HCT116 (cell line): ENCODE results near the gene MCUR1. TPM values are rescaled to one million over a fixed set of nuclear protein-coding genes. Genes with fewer than 3 reads are reported as not detected.
"Not testable (repeated sequence)": the region's sequence is repeated elsewhere in the genome, so short reads cannot be mapped to it uniquely, and the experiment has no call there.

ENCODE experiments used
- ATAC-seq: fragments of 200-7000 bp; cut with Tn5 transposase; 2 replicates; pipeline ENCODE4 v1.9.1; 2020; ENCODE audit warnings: mild to moderate bottlenecking, moderate library complexity
- BruUV-seq: library from RNA; stranded (reverse); fragments of 400-500 nt; replicated peaks from 2 replicates; lab custom pipeline; 2021; lab: Mats Ljungman, UMichigan
- CTCF ChIA-PET: fragments of 300-600 bp; sonication (Branson Sonifier 250); formaldehyde crosslinking; loops from one replicate; lab custom pipeline; 2021; ENCODE audit warnings: antibody characterized with exemption; lab: Charles Lee
- POLR2A ChIA-PET: fragments of 300-600, 350-600 bp; sonication (Branson Sonifier 250); formaldehyde crosslinking; loops from one replicate; lab custom pipeline; 2021; ENCODE audit warnings: antibody characterized with exemption; lab: Charles Lee
- RAD21 ChIA-PET, 2 experiments: fragments of 300-600 bp; sonication (Branson Sonifier 250); formaldehyde crosslinking; loops; one replicate each; lab custom pipeline; 2023; ENCODE audit warnings: low total read pairs in 2 of 2; ENCODE audit not compliant: uncharacterized antibody in 2 of 2, unreplicated experiment in 2 of 2, low non-redundant PET in 1 of 2; lab: Charles Lee
- DNase-seq: peaks from one replicate; pipeline ENCODE4 v3.0.0-alpha.2; 2010; ENCODE audit warnings: low read depth, low spot score
- H2AFZ ChIP-seq: fragments of 200-600 bp; shearing (Covaris generic), sonication (generic); 2 replicates; pipeline ENCODE4 v1.6.1; 2017; ENCODE audit warnings: low read depth, mixed run types, mixed read lengths, antibody characterized with exemption, low read length; ENCODE audit not compliant: poor library complexity, severe bottlenecking
- H3K27ac ChIP-seq: 2 replicates; pipeline ENCODE4 v1.5.1; 2012; ENCODE audit warnings: low read depth, low read length
- H3K27me3 ChIP-seq: fragments of 200-600 bp; sonication (generic); 2 replicates; pipeline ENCODE4 v1.6.1; 2016; ENCODE audit warnings: mixed run types, low read length, mixed read lengths; ENCODE audit not compliant: insufficient read depth
- H3K36me3 ChIP-seq, 2 experiments: fragments of 200-500 bp in 1 of 2; fragments of 200-600 bp in 1 of 2; sonication (Bioruptor generic) in 1 of 2; sonication (generic) in 1 of 2; 2 replicates each; pipeline versions ENCODE4 v1.5.1 to v1.6.1; 2014 to 2016; ENCODE audit warnings: low read length in 2 of 2, inconsistent platforms in 1 of 2, mixed read lengths in 1 of 2, mixed run types in 1 of 2; ENCODE audit not compliant: insufficient read depth in 2 of 2, control insufficient read depth in 1 of 2
- H3K4me1 ChIP-seq, 2 experiments: fragments of 200-600 bp in 1 of 2; sonication (generic) in 1 of 2; 2 replicates each; pipeline versions ENCODE4 v1.5.1 to v1.6.1; 2012 to 2017; ENCODE audit warnings: low read length in 2 of 2, inconsistent platforms in 1 of 2, mild to moderate bottlenecking in 1 of 2, mixed read lengths in 1 of 2, mixed run types in 1 of 2, moderate library complexity in 1 of 2; ENCODE audit not compliant: insufficient read depth in 2 of 2, control insufficient read depth in 1 of 2
- H3K4me2 ChIP-seq: fragments of 200-600 bp; sonication (generic); 2 replicates; pipeline ENCODE4 v1.6.1; 2017; ENCODE audit warnings: mixed run types, low read length, mixed read lengths
- H3K4me3 ChIP-seq, 2 experiments: fragments of 200-600 bp in 1 of 2; sonication (generic) in 1 of 2; replicated peaks in 1 of 2; 2 replicates each; pipeline ENCODE4 v1.5.1; 2011 to 2016; ENCODE audit warnings: low read length in 2 of 2, control low read depth in 1 of 2, low read depth in 1 of 2, mild to moderate bottlenecking in 1 of 2, mixed read lengths in 1 of 2, mixed run types in 1 of 2
- H3K79me2 ChIP-seq: fragments of 200-600 bp; sonication (generic); 2 replicates; pipeline ENCODE4 v1.6.1; 2017; ENCODE audit warnings: mild to moderate bottlenecking, mixed run types, low read length, moderate library complexity, mixed read lengths; ENCODE audit not compliant: insufficient read depth
- H3K9ac ChIP-seq: fragments of 200-600 bp; sonication (generic); 2 replicates; pipeline ENCODE4 v1.6.1; 2016; ENCODE audit warnings: low read length, mixed read lengths
- H3K9me2 ChIP-seq: fragments of 200-600 bp; sonication (generic), shearing (Covaris generic); 2 replicates; pipeline ENCODE4 v1.6.1; 2017; ENCODE audit warnings: mixed run types, mild to moderate bottlenecking, moderate library complexity; ENCODE audit not compliant: insufficient read depth
- H3K9me3 ChIP-seq, 2 experiments: fragments of 200-500 bp in 1 of 2; fragments of 200-600 bp in 1 of 2; sonication (Bioruptor generic) in 1 of 2; sonication (generic) in 1 of 2; 2 replicates each; pipeline ENCODE4 v1.6.1; 2014 to 2017; ENCODE audit warnings: low read length in 2 of 2, mixed read lengths in 2 of 2, inconsistent platforms in 1 of 2, low read depth in 1 of 2, mild to moderate bottlenecking in 1 of 2, mixed run types in 1 of 2, moderate library complexity in 1 of 2; ENCODE audit not compliant: control insufficient read depth in 1 of 2, insufficient read depth in 1 of 2
- H4K20me1 ChIP-seq: fragments of 200-600 bp; sonication (generic), shearing (Covaris generic); 2 replicates; pipeline ENCODE4 v1.6.1; 2017; ENCODE audit warnings: mixed run types, mild to moderate bottlenecking, moderate library complexity; ENCODE audit not compliant: insufficient read depth
- CTCF ChIP-seq, 3 experiments: fragments of 200-600 bp in 1 of 3; sonication (generic) in 1 of 3; IDR thresholded peaks in 2 of 3; conservative IDR thresholded peaks in 1 of 3; 2 replicates each; pipeline ENCODE4 v1.5.1; 2012 to 2017; ENCODE audit warnings: low read depth in 2 of 3, low read length in 2 of 3, antibody characterized with exemption in 1 of 3, borderline replicate concordance in 1 of 3, control low read depth in 1 of 3, mild to moderate bottlenecking in 1 of 3, mixed read lengths in 1 of 3, mixed run types in 1 of 3, moderate library complexity in 1 of 3; ENCODE audit not compliant: insufficient read depth in 1 of 3
- POLR2A ChIP-seq: IDR thresholded peaks from 2 replicates; pipeline ENCODE4 v1.7.0; 2011; ENCODE audit warnings: borderline replicate concordance; ENCODE audit not compliant: insufficient read depth, insufficient read length; ENCODE audit errors: extremely low read depth
- POLR2AphosphoS5 ChIP-seq: IDR thresholded peaks from 2 replicates; pipeline ENCODE4 v1.6.1; 2011; ENCODE audit warnings: mild to moderate bottlenecking, low read depth, low read length, moderate library complexity
- RAD21 ChIP-seq: IDR thresholded peaks from 2 replicates; pipeline ENCODE4 v1.6.1; 2012; ENCODE audit warnings: low read depth, mild to moderate bottlenecking
- SIN3A ChIP-seq: IDR thresholded peaks from 2 replicates; pipeline ENCODE4 v1.6.1; 2012; ENCODE audit warnings: low read depth
- SP1 ChIP-seq: IDR thresholded peaks from 2 replicates; pipeline ENCODE4 v1.6.1; 2012; ENCODE audit warnings: low read depth
- YY1 ChIP-seq: IDR thresholded peaks from 2 replicates; pipeline ENCODE4 v1.6.1; 2011; ENCODE audit warnings: low read length, low read depth, moderate library complexity, mild to moderate bottlenecking; ENCODE audit not compliant: insufficient replicate concordance; ENCODE audit errors: extremely low read depth
- ZFX ChIP-seq: fragments of 450-650 bp; IDR thresholded peaks from 2 replicates; pipeline ENCODE4 v1.6.1; 2017
- intact Hi-C: fragments of 100-400 bp; cut with micrococcal nuclease; formaldehyde crosslinking; loops from 2 replicates; pipeline ENCODE4 v1.10.0; 2022
- total RNA-seq: library from RNA; stranded (reverse); gene quantifications from one replicate; pipeline ENCODE4 v1.2.1, GENCODE V29; 2021; ENCODE audit not compliant: unreplicated experiment

MCUR1 gene
- total RNA-seq, 1 experiment from 2014 or later = 33.2 TPM

GRCh38 chr6:13851330-13851729 is 37.0 kb upstream of the MCUR1 start (continued):
- TF ChIP-seq ZFX (no peak), SIN3A (no peak), POLR2A (no peak), SP1 (no peak), CTCF (IDR thresholded peaks at IDR 0.05 in 2 of 3, conservative IDR thresholded peaks at IDR 0.05 in 1 of 3; ENCODE audit: borderline replicate concordance in 1 of 3, insufficient read depth in 1 of 3, low read depth in 2 of 3, low read length in 2 of 3) (no peak)
- TF ChIP-seq, all 23 proteins: peak for 0

- H4K20me1 ChIP-seq, RAD21 ChIA-PET, CTCF ChIA-PET, H3K4me2 ChIP-seq, POLR2A ChIA-PET, ATAC-seq, H3K4me1 ChIP-seq, BruUV-seq, H3K79me2 ChIP-seq, H3K9me2 ChIP-seq, H3K4me3 ChIP-seq, H3K27ac ChIP-seq, H3K9ac ChIP-seq, intact Hi-C loops, H2AFZ ChIP-seq, H3K36me3 ChIP-seq, DNase-seq, H3K27me3 ChIP-seq, H3K9me3 ChIP-seq: not testable (repeated sequence)
These were observed 36.3 kb upstream of the MCUR1 start for GRCh38 chr6:13850690-13851089.

- no peaks in the 10 kb centered on the region for H4K20me1 ChIP-seq
- ATAC-seq (no peak), DNase-seq (no peak)
- H3K4me3 ChIP-seq = no peak overlapping the region
- POLR2A ChIA-PET = no interaction called here
- H3K27me3 ChIP-seq = no peaks in the 10 kb centered on the region
- CTCF ChIA-PET = no interaction called here
- no peaks in the 10 kb centered on the region for H3K9me3 ChIP-seq
- H3K9me2 ChIP-seq = no peaks in the 10 kb centered on the region
- H3K4me1 ChIP-seq = no peaks in the 10 kb centered on the region
- RAD21 ChIA-PET = no interaction called here
- no peak overlapping the region for H3K9ac ChIP-seq
- no peaks in the 10 kb centered on the region for H3K79me2 ChIP-seq
- no peak overlapping the region for H3K27ac ChIP-seq
- H3K36me3 ChIP-seq = no peaks in the 10 kb centered on the region
- no peak overlapping the region for H2AFZ ChIP-seq
- TF ChIP-seq YY1 = no peak
- TF ChIP-seq CTCF (IDR thresholded peaks at IDR 0.05 in 2 of 3, conservative IDR thresholded peaks at IDR 0.05 in 1 of 3; ENCODE audit: borderline replicate concordance in 1 of 3, insufficient read depth in 1 of 3, low read depth in 2 of 3, low read length in 2 of 3) = no peak
- TF ChIP-seq POLR2AphosphoS5 = no peak
- TF ChIP-seq SP1 = no peak
- TF ChIP-seq RAD21 = no peak
- no TSS peak for BruUV-seq
- no peak overlapping the region for H3K4me2 ChIP-seq
- intact Hi-C loops = no loop called here
These were observed 34.3 kb upstream of the MCUR1 start for GRCh38 chr6:13848522-13849150.
